Effector CD8-positive, alpha-beta T cell (primary cell): ENCODE measurements around the gene BTBD9.
"Not testable (repeated sequence)": the region's sequence is repeated elsewhere in the genome, so short reads cannot be mapped to it uniquely, and the experiment has no call there.

Experiments
- DNase-seq: peaks from one replicate; lab custom pipeline; 2025; lab: John Stamatoyannopoulos, UW

BTBD9 gene

DNA sequence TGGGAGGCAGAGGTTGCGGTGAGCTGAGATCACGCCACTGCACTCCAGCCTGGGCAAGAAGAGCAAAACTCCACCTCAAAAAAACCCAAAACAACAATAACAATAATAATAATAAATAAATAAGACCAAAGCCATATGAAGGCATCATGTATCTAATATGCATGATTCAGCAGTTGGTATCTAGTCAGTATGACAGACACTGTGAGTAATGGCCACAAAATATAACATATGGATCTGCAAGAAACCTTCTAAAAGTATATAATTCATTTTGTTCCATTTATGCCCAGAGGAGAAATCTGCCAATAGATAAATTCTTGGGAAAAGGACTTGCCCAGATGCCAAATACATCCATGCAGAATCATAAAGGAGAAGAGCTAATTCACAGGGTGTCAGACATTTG, 252.3 kb downstream of the BTBD9 start:
- DNase-seq = no peak

DNA sequence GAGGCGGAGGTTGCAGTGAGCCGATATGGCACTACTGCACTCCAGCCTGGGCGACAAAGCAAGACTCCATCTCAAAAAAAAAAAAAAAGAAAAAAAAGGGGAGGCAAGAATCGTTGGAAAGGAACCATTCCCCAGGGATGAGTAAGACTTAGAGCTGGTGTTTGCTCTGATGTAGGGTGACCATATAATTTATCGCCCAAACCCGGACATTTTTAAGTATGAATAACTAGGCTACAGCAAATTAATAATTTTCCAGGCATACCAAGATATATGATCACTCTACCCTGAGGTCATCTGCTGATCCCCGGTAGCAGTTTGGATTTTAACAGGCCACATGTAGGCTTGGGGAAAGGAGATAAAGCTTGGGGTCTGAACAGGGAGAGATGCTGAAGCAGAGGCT, 260.9 kb downstream of the BTBD9 start:
- DNase-seq = no peak

DNA sequence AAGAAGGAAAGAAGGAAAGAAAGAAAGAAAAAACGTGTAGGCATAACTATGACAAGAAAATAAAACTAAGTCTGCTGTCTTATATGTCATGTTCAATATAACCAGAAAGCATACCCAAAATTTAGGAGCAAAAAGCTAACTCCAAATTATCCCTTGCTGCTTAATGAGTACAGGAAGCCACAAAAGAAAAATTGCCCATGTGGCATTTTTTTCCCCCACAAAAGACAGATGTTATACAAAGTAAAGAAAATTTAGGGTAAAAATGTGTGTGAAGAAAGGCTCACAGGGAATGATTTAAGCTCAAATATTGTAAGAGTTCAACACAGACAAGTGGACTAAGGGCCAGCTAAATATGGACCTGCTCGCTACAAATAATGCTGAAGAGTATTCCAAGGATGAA, 263.8 kb downstream of the BTBD9 start:
- no peak for DNase-seq

GRCh38 chr6:38375341-38375740, 264.4 kb downstream of the BTBD9 start:
- no peak for DNase-seq

DNA sequence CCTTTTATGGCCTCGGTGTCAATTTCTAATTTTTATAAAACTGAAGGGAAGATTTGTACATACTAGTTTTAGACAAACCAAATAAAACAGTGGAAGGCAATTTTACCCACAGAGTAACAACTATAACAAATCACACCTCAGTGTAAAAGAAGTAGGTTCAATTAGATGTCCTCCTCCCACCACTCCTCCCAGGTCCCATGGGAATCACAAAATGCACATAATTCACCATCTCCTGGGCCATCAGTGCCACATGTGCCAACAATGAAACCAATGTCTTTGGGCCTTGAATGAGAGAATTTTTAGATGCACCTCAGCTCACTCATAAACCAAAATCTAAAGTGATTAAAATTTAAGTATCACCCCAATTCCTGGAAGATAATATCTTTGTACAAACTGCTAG, 267.8 kb downstream of the BTBD9 start:
- no peak for DNase-seq

- DNase-seq = no peak
Measured at GRCh38 chr6:38370653-38371601, 268.8 kb downstream of the BTBD9 start.

GRCh38 chr6:38367231-38367630, 272.5 kb downstream of the BTBD9 start:
- no peak for DNase-seq

DNA sequence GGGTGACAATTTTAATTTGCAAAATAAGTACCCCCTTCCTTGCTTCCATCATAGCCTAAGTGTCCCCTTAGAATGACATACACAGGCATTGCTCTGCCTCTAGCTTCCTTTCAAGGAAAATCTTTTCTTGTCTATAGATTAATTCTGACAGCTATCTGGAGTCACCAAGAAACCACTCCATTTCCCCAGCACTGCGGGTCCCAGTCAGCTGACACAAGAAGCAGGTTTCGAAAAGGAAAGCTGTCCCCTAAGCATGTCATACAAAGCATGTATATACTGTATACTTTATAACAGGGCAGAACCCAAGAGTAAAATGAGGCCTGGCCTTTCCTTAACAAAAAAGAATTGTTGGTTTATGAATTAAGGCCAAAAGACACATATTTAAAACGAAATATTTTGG, 273.5 kb downstream of the BTBD9 start:
- no peak for DNase-seq

DNA sequence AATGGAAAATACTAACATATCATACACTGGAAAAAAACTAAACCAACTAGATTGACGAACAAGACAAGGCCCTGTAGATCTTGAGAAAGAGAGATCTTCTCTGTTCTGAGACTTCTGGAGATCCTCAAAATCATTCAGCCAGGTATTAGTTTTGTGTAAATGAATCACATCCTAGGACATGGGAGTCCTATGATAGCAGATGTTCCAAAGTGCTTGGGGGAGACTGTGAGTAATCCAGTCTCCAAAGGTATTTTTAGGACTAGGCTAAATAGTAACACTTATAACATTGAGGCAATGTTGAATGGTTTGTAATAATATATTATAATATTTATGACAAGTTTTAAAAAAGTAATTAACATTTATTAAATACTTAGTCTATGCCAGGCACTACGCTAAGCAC, 275.0 kb downstream of the BTBD9 start:
- DNase-seq = no peak

GRCh38 chr6:38364127-38364526, 275.6 kb downstream of the BTBD9 start:
- no peak for DNase-seq

DNA sequence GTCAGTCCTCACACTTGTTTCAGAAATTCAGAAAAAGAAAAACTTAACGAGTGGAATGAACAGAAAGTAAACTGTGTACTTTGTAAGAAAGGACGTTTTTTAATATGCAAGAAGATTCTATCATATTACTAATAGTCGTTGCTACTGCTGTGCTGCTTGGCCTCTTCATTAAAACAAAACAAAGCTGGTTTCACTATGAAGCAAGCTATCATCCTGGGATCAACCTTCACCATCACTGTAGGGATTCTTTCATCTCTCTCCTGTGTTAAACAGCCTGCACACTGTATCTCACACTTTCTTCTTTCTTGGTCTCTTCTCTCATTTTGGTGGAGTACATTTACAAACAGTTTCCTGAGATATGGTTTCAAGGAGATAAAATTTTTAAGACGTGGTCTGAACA, 284.2 kb downstream of the BTBD9 start:
- DNase-seq = no peak

DNA sequence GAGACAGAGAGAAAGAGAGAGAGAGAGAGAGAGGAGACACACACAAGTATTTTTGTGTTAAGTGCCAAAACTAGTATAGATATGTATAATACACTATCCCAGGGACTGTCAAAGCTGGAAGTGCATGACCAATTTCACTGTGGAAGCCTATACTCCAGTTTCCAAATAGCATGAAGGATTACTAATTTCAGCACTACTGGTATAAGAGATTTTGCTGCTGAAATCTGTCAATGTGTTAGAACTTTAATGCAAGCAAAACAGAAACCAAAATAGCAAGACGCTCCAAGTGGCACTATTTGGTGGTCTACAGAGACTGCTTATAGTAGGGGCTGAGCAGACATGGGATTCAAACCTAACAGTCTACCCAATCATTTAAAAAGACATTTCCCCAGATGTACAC, 284.8 kb downstream of the BTBD9 start:
- DNase-seq = no peak

DNA sequence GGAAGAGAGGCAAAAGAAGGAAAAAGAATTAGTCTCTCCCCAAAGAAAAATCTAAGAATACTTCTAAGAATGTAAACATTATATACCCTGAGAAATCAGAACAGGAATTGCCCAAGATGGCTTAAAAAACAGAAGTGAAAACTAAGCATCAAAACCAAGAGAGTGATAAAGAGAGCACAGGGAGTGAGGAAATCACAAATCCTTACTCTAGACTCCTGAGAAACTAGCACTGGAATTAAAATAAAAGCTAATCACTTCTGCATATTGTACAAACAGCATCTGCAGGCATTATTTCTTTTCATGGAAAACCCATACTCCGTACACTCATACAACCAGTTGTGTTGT, 285.7 kb downstream of the BTBD9 start:
- no peak for DNase-seq

- DNase-seq = no peak
Measured at GRCh38 chr6:38353310-38354036, 286.3 kb downstream of the BTBD9 start.

GRCh38 chr6:38352636-38353035, 287.1 kb downstream of the BTBD9 start:
- no peak for DNase-seq

- no peak for DNase-seq
Measured at GRCh38 chr6:38350942-38351341, 288.8 kb downstream of the BTBD9 start.

DNA sequence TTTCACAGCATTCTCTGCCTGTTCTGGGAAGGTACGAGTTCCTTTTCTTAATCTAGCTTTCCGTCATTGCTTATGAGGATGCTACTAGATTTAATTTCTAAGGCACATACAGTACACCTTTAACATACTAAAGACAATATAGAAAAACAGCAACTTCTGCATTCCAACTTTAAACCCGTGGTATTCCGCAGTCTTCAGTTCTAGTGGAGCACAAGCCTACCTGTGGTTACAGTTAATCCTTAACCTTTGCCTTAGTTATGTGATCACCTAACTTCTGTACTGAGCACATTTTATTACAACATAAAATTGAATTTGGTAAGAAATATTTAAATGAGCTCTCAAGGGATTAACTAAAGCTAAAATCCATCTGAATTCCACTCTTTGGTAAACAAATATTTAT, 289.5 kb downstream of the BTBD9 start:
- DNase-seq = no peak

GRCh38 chr6:38349795-38350194, 289.9 kb downstream of the BTBD9 start:
- no peak for DNase-seq

DNA sequence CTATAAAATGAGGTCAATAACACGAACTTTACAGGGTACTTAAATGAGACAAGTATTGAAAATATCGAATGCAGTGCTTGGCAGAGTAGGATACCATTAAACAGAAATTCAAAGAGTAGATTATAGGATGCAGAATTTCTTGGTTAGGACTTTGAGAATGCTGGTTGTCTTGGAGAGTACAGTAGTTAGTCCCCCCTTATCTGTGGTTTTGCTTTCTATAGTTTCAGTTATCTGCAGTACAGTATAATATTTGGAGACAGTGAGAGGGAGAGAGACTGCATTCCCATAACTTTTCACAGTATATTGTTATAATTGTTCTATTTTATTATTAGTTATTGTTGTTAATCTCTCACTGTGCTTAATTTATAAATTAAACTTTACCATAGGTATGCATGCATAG, 290.5 kb downstream of the BTBD9 start:
- DNase-seq = no peak

- no peak for DNase-seq
Measured at GRCh38 chr6:38348371-38348770, 291.4 kb downstream of the BTBD9 start.

DNA sequence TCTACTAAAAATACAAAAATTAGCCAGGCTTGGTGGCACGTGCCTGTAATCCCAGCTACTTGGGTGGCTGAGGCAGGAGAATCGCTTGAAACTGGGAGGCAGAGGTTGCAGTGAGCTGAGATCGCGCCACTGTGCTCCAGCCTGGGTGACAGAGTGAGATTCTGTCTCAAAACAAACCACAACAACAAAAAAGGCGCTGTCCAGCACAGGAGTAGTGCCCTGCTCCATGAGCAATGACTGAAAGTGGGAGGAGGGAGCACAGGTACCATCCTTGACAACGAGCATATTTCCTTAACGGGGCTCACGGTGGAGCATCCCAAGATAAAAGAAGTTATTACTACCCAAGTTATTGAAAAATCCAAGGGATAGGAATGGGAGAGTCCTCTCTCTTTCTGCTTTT, 291.9 kb downstream of the BTBD9 start:
- not testable (repeated sequence) for DNase-seq

- DNase-seq = no peak
Measured at GRCh38 chr6:38346291-38347079, 293.2 kb downstream of the BTBD9 start.

GRCh38 chr6:38345586-38345985, 294.1 kb downstream of the BTBD9 start:
- DNase-seq = no peak
